ENCODE data around the gene NT5C1B.

The NT5C1B gene

DNA sequence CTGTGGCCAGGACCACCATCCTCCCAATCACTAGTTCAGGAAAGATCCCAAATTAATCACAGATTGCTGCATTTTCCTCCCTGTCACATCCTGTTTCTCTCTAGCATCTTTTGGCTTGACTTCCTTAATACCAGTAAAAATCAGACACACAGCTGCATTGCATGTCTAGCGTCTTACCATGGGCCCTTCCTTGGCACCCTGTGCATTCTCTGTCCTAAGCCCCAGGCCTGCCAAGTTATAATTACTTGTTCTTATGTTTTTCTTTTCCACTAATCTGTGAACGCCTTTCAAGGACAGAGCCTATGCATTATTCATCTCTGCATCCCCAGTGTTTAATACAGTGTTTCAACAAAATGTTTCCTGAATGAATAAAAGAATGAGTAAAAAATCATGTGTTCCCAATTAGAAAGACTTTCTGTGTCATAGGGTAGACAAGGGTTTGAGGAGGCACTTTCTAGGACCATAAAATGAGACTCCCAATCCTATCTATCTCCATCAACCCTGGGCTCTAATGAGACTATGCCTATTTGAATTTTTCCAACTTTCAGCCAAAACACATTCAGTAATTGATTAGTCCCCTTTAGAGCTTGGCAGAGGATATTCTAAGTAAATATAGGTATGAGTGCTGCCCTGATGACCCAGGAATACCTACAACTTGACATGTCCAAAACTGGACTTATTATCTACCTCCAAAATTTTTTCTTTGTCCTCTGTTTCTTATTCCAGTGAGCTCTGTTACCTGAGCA is 10.3 kb upstream of the NT5C1B start:
- no peak for DNase-seq

DNA sequence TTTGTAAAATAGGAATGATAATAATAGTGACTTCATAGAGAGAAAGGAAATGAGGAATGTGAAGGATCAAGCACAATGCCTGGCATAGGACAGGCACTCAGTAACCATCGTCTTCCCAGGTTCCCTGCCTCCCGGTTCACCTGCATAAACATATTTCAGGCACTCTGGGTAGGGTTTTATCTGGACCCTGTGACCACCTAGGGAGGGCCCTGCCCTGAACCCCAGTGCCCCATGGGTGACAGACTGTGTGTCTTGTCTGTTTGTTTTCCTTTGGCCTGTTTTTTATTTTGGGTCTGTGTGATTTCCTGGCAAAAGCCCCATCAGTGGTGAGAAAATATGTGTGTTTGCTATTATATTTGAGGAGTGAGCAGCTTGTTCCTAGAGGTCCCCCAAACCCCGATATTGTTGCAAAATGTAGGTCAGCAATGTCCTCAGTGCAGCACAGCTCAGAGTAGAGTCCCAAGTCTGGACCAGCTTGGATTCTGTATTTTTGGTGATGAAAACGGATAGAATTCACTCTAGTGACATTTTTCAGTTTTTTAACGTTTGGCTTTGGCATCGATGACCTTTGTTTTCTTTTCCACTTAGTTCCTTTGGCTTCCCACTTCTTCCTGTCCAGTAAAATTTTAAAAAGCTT is 9.6 kb upstream of the NT5C1B start:
- DNase-seq: no peak

DNA sequence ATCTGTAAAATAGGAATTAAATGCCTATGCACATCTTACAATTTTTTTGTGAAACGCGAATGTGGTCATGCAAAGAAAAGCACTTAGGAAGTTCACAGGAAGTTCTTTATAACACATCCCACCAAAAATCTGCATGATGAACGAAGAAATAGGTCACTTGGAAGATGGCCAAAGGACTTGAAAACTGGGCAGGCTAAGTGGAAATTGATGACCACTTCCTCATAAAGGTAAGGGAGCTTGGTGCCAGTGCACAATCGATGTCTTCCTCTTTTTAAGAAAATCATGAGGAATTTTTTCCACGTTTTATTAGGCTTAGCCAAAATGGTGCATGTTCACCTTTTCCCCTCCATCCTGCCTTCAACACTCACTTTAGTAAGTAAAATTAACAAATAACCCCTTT is 8.2 kb upstream of the NT5C1B start:
- DNase-seq: no peak

DNA sequence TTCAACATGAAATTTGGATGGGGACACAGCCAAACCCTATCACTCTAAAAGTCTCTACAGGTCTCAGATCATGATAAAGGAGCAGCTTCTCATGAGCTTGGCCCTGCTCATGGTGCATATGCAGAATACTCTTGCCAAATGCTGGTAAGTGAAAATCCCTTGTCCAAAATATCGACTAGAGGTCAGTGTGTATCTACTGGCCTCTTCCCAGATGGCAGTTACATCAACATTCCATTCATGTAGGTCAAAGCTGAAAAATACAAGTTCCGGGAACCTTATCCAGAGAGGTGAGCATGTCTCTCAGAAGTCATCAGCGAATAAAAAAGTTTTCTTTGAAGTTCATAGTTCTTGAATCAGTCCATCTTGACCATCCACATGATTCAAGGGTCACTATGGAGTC is 7.6 kb upstream of the NT5C1B start:
- DNase-seq: no peak

DNA sequence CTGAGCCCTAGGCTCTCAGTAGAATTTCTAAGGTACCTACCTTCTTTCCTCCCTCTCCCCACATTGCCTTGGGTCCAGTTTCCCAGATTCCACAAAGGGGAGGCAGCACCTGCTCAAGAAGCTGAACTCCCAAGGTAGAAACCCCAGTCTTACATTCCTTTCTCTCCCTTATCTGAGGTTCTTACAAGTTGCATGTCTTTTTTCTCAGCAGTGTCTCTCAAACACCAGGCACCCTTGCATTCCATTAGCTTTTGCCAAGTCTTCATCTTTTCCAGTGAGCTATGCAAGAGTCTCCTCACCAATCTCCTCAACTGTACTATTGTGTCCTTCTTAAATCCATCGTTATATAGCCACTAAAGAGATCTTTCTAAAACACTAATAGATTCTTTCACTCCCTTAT is 4.1 kb upstream of the NT5C1B start:
- DNase-seq: no peak

DNA sequence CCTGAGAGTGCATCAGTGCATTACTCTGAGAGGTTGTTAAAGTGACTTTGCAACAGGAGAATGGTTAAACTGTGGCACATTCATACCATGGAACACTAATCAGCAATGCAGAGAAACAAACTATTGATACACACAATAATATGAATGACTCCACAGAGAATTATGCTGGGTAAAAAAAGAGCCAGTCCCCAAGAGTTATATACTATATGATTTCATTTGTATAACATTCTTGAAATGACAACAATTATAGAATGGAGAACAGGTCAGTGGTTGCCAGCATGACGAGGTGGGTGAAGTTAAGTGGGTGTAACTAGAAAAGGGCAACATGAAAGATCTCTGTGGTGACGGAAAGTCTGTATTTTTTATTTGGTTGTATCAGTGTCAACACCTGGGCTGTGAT is 3.0 kb upstream of the NT5C1B start:
- no peak for DNase-seq

DNA sequence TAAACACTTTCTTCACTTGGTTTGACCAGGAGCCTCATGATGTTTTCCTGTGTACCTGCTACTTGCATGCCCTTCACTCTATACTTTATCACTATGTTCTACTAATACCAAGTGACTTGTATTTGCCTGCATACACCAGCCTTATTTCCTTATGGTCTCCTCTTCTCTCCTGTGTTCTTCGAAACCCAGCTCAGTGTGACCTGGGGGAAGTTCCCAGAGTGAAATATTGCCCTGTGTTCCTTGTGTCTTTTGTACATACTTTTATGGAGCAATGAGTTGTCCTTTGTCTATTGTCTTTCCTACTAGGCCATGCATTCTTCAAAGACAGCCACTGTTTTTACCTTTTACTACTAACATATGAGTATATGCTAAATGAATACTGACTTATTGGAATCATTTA is 567 bp downstream of the NT5C1B start:
- DNase-seq: no peak

DNA sequence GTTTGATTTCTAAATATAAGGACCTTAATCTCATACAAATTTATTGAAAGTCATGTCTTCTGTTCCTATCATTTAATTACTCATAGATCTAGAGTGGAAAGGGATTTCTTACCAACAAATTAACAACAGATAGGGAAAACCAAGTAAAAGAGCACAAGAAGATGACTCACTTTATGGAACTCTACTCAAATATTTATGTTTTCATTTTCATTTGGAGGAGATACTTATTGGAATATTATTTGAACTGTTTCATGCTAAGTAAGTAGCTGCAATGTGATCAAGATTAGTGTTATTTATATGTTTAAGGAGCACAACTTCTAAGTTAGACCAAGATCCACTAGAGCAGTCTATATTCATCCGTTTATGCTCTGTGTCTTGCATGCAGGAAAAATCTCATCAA is 1.3 kb downstream of the NT5C1B start:
- no peak for DNase-seq

DNA sequence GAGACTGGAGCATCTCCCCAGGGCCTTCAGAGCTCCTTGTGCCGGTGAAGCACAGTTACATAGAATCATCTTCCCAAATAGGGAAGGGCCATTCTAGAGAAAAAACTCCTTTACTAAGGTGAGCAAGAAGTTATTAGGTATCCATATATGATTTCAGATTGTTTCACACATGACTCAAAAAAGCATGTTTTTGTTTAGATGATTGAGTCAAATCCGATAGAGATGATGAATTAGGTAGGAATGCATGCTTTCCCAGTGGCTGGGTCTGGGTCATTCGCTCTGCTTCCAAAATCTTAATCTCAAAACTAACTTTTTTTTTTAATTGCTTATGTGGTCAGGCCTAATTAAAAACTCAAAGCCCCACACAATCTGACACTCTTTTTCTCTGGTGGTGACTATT is 3.8 kb downstream of the NT5C1B start:
- DNase-seq: no peak

DNA sequence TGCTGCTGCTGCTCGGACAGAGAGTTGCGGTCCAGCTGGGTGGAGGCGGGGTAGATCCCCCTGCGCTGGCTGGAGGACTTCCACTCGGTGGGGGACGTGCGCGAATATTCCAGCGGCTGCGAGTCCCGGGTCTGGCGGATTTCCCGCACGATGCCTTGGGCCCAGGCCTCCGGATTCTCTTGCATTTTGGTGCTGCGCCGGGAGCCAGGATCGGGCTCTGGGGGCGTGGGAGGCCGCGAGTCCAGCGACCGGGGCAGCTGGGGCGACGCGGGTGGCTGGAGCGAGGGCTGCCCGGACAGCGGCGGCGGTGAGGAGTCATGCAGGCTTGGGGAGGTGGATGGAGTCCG is 4.8 kb downstream of the NT5C1B start:
- DNase-seq: no peak

DNA sequence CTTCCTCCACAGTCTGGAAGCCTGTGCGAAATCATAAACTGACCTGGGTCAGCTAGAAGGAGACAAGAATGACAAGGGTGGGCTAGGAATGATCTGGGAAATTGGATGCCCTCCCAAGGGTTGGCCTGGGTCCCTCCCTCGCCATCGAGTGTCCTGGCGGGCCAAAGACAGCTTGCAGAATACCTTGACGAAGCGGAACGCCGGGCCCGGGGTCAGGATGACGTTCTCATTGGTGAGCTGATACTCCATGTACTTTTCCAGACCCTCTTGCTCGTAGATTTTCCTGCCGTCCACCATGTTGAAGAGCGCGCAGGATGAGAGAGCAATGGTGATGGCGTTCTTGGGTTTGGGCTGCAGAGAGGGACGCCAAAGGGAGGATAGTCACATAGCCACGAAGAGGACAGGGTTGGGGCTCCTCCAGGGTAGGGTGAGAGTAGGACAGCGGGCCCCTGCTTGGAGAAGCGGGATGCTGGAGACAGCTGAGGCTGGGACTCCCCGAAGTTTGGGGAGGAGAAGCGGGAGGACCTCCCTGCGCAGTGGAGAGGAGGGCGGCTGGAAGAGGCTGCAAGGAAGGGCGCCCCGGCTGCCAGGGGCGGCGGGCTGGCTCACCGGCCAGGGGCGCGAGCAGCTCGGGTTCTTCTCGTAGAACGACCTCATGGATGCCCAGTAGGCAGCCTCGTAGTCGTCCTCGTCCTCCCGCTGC is 5.3 kb downstream of the NT5C1B start:
- no peak for DNase-seq

DNA sequence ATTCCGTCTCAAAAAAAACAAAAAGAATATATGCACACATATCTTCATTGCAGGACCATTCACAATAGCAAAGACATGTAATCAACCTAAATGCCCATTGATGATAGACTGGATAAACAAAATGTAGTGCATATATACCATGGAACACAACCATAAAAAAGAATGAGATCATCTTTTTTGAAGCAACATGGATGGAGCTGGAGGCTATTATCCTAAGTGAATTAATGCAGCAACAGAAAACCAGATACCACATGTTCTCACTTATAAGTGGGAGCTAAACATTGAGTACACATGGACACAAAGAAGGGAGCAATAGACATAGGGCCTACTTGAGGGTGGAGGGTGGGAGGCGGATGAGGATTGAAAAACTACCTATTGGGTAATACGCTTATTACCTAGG is 8.8 kb downstream of the NT5C1B start:
- DNase-seq: no peak

DNA sequence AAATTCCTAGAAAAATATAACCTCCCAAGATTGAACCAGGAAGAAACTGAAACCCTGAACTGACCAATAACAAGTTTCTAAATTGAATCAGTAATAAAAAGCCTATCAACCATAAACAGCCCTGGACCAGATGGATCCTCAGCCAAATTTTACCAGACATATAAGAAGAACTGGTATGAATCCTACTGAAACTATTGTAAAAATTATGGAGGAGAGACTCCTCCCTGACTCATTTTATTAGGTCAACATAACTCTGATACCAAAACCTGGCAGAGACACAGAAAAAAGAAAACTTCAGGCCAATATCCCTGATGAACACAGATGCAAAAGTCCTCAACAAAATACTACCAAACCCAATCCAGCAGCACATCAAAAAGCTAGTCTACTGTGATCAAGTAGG is 11.3 kb downstream of the NT5C1B start:
- no peak for DNase-seq

DNA sequence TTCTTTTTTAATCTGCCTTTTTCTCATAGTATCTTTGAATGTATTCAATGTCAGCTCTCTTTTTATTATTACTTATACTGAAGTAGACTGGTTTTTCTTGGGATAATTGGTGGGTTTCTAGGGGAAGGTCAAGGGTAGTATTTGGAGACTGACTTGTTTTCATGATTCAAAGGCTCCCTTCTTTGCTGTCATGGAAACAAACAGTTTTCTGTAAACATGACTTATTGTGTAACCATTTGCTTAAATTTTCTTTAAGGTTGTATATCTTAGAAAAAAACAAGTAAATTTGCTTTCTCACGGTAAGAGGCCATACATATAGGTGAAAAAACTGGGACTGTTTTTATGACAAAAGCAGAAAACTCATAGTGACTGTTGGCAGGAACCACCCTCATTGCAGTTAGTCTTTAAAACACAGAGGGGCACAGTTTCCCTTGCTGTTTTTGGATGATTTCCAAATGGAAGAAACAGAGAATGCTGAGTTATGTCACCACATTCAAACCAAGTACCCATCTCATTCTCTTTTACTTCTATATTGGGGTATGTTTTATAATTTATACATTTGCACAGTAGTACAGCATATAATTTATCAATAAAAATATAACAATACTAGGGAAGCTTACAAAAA is 23.1 kb downstream of the NT5C1B start:
- DNase-seq: no peak

DNA sequence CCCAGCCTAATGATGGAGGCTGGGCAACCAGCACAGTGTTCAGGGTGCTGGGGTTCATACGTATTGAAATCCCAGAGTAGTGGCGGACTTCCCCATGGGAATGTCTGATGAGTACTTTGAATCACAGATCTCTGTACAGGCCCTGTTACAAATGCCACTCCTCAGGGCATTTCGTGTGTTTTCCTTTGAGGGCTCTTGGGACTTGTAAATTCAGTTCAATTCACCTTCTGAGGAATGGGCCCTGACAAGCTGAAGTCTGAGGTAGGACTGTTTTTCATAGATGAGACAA is 28.6 kb downstream of the NT5C1B start:
- DNase-seq: no peak

DNA sequence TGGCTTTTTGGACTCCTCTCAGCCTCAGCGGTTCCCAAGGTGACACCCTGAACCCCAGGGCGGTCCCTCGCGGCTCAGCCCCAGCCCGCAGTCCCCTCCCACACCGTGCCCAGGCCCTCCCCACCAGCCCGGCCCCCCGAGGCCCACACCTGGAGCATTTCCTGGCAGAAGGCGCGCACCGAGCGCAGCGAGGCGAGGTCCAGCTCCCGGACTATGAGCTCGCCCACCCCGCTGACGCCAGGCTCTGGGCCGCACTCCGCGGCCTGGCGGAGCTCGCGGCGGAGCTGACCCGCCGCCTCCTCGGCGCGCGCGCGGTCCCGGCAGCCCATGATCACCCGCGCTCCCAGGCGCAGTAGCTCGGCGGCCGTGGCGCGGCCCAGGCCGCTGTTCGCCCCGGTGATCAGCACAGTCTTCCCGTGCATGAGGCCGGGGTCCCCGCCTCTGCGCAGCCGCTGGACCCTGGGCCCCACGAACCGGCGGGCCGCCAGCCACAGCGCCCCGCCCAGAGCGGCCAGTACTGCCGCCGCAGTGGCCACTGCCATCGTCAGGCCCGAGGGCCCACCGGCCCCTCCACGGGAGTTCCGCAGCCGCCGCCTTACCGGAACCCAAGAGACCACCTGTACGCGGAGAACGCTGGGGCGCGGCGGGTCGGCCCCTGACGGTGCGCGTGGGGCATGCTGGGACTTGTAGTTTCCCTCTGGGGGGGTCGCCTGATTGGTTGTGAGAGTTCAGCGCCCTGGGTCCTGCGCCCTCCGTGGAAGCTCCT is 29.2 kb downstream of the NT5C1B start, which contains the start of gene RDH14:
RDH14 (minus strand) TSS at position 623 of the 766 bp plus-strand sequence; CDS start at position 542, 81 bp downstream.
- peak; percentile 92 to 93 for DNase-seq

DNA sequence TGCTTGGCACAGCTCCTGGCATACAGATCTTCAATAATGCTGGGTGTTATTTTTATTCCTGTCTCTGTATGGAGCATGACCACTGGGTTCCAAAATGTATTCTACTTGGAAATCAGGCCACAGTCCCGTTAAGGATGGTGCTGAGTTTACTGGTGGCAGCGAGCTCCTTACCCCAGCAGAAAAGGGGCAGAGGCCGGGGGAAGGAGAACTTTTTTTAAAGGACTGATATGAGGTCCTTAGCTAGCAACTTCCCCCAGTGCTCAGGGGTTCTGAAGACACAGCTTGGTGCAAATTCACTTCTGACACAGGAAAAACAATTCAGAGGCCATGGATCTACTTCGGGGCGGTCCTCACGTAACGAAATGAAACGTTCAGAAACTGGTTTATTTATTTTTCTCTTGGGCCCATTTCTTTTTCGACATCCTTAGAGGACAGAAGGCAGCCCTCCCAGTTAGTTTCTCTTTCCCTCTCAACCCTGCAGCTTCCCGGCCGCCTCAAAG is 29.8 kb downstream of the NT5C1B start:
- DNase-seq: no peak

DNA sequence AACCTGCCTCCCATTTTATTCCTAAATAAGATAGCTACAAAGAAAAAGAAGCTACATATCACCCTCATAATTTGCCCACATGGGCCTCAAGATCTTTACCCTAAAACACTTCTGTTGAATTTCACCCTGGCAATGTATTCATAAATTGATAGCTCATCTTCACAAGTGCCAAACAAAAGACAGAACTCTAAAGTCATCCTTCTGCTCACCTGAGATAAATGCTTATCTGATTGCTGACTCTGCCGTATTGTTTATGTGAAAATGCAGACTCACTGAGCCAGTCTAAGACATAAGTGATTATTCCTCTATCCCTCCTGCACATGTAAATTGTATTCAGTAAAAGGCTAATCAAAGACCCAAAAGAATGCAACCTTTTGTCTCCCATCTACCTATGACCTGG is 30.9 kb downstream of the NT5C1B start:
- DNase-seq: no peak

DNA sequence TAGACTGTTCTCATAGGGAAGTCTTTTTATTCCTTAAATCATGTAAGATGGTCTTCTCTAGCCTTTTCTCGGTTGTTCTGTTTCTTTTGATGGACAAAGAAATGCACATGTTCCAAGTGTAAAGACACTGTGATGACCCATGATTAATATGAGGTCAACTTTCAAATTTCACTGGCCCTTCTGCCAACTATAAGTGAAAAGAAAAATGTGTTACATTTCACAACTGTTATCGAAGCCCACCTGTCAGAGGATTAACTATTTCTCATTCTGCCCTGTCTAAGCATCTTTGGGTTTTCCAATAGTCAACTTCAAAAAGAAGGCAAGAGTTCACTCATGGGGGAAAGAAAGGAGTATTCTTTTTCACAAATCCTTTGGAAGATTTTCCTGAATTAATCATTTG is 32.2 kb downstream of the NT5C1B start:
- DNase-seq: no peak

DNA sequence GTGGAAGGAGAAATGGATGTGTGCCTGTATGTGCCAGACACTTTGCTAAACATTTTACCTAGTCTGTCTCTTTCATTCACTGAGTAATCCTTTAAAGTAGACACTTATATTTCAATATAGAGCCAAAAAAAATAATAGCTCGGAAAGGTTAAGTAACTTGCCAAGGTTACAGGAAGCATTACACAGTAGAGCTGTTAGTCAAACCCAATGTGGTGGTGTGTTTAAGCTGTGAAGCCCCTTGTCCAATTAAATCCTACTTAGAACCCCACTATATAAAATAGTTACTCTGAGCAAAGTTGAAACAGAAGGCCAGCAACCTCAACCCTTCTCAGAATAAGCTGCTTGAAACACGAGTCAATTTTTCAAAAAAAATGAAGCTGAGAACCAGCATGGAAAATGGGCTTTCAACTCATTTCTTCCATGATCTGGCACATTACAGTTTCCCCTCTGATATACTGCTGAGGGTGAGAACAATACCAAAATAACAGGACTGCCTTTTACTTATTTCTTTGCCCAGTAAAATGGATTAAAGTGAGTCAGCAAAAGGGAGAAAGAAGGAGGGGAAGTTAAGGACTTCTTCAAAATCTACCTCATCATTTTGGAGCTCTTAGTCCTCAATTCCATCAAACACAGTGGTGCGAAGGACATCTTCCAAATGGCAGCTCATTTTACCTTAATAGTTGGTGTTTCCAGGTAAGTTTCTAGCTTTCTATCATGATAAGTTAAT is 36.9 kb downstream of the NT5C1B start:
- DNase-seq: no peak

DNA sequence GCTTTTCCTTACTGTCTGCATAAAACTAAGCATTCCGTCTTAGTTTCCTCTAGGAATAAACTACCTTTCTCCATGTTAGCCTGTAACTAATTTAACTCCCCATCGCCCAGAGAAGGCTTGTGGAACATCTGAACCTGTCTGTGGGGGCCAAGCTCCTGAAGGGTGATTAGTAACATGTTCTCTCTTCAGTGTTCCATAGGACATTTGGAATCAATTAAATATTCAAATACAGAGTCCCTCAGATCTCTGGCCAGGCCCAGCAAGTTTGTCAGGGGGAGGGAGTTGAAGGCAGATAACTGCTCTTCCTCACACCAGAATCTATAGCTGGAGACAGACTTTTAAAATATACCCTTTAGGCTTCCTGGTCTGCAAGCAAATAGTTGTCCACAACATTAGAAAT is 37.7 kb downstream of the NT5C1B start:
- DNase-seq: no peak

DNA sequence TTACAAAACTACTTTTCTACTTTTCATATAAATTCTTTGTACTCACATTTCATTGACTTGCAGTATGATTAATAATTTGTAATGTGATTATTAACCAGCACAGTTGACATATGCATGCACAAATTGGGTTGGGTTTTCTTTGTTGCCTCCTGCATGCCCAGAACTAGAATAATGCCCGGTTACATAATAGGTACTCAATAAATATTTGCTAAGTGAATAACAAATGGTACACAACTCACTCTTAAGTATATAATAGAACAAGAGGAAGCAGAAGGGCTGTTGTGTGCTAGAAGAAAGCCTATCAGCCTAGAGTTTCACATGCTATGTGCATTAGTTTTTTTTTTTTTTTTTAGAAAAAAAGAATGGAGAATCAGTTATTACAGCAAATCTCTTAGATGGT is 38.2 kb downstream of the NT5C1B start:
- no peak for DNase-seq

Data from activated T-cell treated with anti-CD3 and anti-CD28 coated beads, Interleukin-2, amount 50 U/mL, for 48 hours (primary cell).